Aorta (tissue), 5 donors: ENCODE results near the gene VWA5B1. TPM values are rescaled to one million over a fixed set of nuclear protein-coding genes. Genes with fewer than 3 reads are reported as not detected.

Experiments used
- ATAC-seq: fragments of 200-7000 bp; cut with Tn5 transposase; one replicate; pipeline ENCODE4 v1.9.1; 2022; ENCODE audit warnings: moderate library complexity; ENCODE audit not compliant: low FRiP score
- DNase-seq, 2 donors: peaks; one replicate each; pipeline ENCODE4 v3.0.0-alpha.2; 2020
- H3K27ac ChIP-seq, 2 donors: one replicate each; pipeline ENCODE4 v1.5.1; 2013; ENCODE audit warnings: low read length in 2 of 2, mild to moderate bottlenecking in 2 of 2, moderate library complexity in 2 of 2, control low read depth in 1 of 2, inconsistent platforms in 1 of 2, low read depth in 1 of 2
- H3K27me3 ChIP-seq, 2 donors: one replicate each; pipeline ENCODE4 v1.6.1; 2013; ENCODE audit warnings: control low read depth in 1 of 2, low read length in 1 of 2, mild to moderate bottlenecking in 1 of 2, moderate library complexity in 1 of 2; ENCODE audit not compliant: insufficient read depth in 2 of 2, control insufficient read depth in 1 of 2
- H3K36me3 ChIP-seq, 2 donors: one replicate each; pipeline ENCODE4 v1.6.1; 2013; ENCODE audit warnings: control low read depth in 1 of 2, low read length in 1 of 2, mild to moderate bottlenecking in 1 of 2; ENCODE audit not compliant: insufficient read depth in 2 of 2, control insufficient read depth in 1 of 2
- H3K4me1 ChIP-seq, 2 donors: one replicate each; pipeline ENCODE4 v1.6.1; 2013; ENCODE audit warnings: low read length in 2 of 2, control low read depth in 1 of 2, mild to moderate bottlenecking in 1 of 2, moderate library complexity in 1 of 2; ENCODE audit not compliant: insufficient read depth in 2 of 2, control insufficient read depth in 1 of 2
- H3K4me3 ChIP-seq, 2 donors: one replicate each; pipeline ENCODE4 v1.5.1; 2013; ENCODE audit warnings: low read length in 2 of 2, control low read depth in 1 of 2, mild to moderate bottlenecking in 1 of 2
- H3K9me3 ChIP-seq: one replicate; pipeline ENCODE4 v1.6.1; 2013; ENCODE audit warnings: mild to moderate bottlenecking, low read length; ENCODE audit not compliant: control insufficient read depth
- WGBS, 2 donors: extraction: QIAGEN DNeasy Blood & Tissue Kit; methylation state at CpG; one replicate each; pipeline ENCODE4 v1.1.7; 2013; 5-methylcytosine and 5-hydroxymethylcytosine counted together
- intact Hi-C, 2 donors: fragments of 100-400 bp; cut with DNase I; formaldehyde crosslinking; loops; one replicate each; pipeline versions ENCODE4 v1.14.2 to v1.15.0; 2022
- long read RNA-seq, 2 donors: library from polyadenylated mRNA; unstranded; transcript quantifications; one replicate each; pipeline ENCODE4 v2.0.0, GENCODE V29; 2020 to 2021
- polyA plus RNA-seq, 2 donors: library from polyadenylated mRNA; stranded (reverse); fragments of 200-250 nt; gene quantifications; one replicate each; pipeline ENCODE4 v1.2.3, GENCODE V29; 2013
- total RNA-seq, 2 donors: library from RNA; stranded (reverse); fragmentation: NEBNext Ultra II Directional; extraction: Animal tissue kit (Norgen Biotek cat#: 25700); gene quantifications; one replicate each; pipeline ENCODE4 v1.2.1, GENCODE V29; 2021
- donor health status: healthy with polysubstance abuse.
- donor health status: Bipolar disorder and iron deficiency.
- donor health status: DM: no; HTN: no; CAD: no.
- donor health status: DM: no; HTN: no; CAD: no.
- donor health status: DM: yes; HTN: yes; CAD: no.

The VWA5B1 gene, protein sequence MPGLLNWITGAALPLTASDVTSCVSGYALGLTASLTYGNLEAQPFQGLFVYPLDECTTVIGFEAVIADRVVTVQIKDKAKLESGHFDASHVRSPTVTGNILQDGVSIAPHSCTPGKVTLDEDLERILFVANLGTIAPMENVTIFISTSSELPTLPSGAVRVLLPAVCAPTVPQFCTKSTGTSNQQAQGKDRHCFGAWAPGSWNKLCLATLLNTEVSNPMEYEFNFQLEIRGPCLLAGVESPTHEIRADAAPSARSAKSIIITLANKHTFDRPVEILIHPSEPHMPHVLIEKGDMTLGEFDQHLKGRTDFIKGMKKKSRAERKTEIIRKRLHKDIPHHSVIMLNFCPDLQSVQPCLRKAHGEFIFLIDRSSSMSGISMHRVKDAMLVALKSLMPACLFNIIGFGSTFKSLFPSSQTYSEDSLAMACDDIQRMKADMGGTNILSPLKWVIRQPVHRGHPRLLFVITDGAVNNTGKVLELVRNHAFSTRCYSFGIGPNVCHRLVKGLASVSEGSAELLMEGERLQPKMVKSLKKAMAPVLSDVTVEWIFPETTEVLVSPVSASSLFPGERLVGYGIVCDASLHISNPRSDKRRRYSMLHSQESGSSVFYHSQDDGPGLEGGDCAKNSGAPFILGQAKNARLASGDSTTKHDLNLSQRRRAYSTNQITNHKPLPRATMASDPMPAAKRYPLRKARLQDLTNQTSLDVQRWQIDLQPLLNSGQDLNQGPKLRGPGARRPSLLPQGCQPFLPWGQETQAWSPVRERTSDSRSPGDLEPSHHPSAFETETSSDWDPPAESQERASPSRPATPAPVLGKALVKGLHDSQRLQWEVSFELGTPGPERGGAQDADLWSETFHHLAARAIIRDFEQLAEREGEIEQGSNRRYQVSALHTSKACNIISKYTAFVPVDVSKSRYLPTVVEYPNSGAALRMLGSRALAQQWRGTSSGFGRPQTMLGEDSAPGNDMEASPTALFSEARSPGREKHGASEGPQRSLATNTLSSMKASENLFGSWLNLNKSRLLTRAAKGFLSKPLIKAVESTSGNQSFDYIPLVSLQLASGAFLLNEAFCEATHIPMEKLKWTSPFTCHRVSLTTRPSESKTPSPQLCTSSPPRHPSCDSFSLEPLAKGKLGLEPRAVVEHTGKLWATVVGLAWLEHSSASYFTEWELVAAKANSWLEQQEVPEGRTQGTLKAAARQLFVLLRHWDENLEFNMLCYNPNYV
- total RNA-seq (not detected), polyA plus RNA-seq (not detected)
- long read RNA-seq, donor 1, result 0 reads
- long read RNA-seq, donor 2, result 0 reads

DNA sequence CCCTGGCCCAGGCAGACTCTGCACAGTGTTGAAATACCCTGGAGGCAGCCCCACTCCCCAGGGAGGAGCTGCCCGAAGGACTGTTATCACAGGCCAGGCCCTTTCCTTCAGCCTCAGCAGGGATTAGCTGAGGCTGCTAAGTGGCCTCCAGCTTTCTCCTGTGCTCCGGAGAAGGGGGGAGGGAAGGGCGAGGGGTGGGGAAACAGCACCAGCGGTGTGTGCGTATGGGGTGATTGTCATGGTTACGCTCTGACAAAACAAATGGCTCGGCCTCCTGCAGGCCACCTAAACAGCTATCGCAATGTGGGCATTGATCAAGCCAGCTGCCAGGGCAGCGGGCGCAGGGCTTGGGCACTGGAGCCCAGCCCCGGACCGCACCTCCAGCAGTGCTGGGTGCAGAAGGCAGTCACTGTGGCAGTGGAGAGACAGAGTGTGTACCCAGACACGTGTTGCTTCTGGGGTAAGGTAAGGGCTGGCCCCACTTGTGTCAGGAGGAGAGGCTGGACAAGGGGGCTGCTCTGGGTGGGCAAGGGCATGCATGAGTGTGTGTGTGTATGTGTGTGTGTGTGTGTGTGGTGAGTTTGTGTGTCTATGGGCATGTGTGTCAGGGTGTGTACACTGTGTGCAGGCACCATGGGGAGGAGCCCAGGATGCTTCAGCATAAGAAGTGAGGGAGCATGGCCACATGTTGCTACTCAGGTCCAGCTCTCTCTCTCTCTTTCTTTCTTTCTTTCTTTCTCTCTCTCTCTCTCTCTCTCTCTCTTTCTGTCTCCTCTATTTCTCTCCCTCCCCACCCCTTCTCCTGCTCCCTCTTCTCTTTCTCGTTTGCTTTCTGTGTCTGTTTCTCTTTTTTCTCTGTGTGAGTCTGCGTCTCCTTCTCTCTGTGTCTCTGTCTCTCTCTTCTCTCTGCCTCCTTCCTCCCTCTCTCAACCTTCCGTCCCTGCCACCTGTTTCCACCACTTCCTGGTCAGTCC lies at the start of gene VWA5B1:
Gene VWA5B1 (plus strand): TSS at position 252 of the 974 bp plus-strand sequence. CDS start 19,727 bp downstream, outside the sequence.
- Histone ChIP-seq H3K36me3 (no peaks in the 10 kb centered on the region), H3K27ac (no peak within 1 kb of the TSS), H3K9me3 (no peaks in the 10 kb centered on the region), H3K4me3 (no peak within 1 kb of the TSS), H3K4me1 (no peaks in the 10 kb centered on the region), H3K27me3 (no peaks in the 10 kb centered on the region)
- 7 to 9% methylated on average over 16 of the region's 16 CpGs for WGBS, 2 donors
- intact Hi-C loops, result no loop called here
- ATAC-seq (no peak), DNase-seq (no peak)

DNA sequence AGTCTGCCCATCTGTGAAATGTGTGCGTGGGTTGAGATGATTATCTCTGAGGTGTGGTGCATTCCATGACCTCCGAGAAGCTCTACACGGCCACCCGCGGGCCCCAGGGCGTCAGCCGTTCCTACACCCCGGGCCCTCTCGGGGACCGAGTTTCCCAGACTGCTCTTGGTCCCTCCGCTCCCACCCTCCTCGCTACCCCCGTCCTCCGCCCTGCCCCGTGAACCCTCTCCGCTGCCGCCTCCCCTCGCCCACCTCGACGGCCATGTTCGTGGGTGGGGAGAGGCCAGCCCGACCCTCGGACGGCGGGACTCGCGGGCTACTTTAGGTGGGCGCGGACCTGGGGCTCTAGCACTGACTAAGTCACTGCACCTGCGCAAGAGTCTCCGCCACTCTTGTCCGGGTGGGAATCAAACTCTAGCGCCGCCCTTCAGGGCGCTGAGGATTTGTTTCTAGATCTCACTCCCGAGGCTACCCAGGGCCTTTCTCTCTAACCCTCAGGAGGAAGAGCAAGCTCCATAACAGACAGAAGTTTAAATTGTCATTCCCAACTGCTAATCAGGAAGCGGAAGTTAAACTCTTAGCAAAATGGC lies 47.7 kb upstream of the VWA5B1 start:
- intact Hi-C loops, result no loop called here
- no peaks in the 10 kb centered on the region for H3K4me1 ChIP-seq
- H3K27ac ChIP-seq, result no peak overlapping the region
- H3K36me3 ChIP-seq, result no peaks in the 10 kb centered on the region
- WGBS, 2 donors, result 75 to 87% methylated on average over 37 of the region's 37 CpGs
- ATAC-seq (no peak), DNase-seq (no peak)
- no peak overlapping the region for H3K4me3 ChIP-seq
- no peaks in the 10 kb centered on the region for H3K27me3 ChIP-seq
- H3K9me3 ChIP-seq, result peaks cover 4% of the 10 kb centered on the region

DNA sequence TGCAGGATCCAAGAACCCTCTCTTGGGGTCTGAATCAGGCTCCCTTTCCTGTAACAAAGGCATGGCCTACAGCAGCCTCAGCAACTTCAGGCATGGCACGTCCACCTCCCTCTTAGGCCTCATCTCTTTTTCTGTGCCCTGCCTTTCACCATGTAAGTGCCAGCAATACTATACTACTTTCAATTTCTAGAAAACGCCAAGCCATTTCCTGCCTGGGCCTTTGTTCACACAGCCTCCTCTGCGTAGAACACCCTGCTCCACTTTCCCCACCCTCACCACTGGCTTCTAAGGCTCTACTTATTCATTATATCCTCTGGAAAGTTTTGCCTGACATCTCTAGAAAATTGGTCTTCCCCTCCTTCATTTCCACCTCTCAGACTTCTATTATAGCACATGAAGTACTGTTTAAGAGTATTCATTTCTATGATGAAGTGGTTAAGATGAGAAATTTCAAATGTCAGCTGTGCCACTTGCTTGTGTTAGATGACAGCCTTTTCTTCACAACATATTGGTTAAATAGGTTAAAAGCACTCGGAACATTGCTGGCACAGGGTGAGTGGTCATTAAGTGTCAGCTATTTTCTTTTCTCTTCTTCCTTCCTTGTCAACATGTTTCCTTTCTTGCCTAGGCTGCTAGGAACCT lies 41.6 kb upstream of the VWA5B1 start:
- Histone ChIP-seq H3K36me3 (no peaks in the 10 kb centered on the region), H3K27ac (no peak overlapping the region), H3K4me3 (no peak overlapping the region), H3K9me3 (peaks cover 6% of the 10 kb centered on the region), H3K4me1 (no peaks in the 10 kb centered on the region), H3K27me3 (no peaks in the 10 kb centered on the region)
- intact Hi-C loops, result no loop called here
- DNase-seq (no peak), ATAC-seq (no peak)
- WGBS, 2 donors, result 65 to 69% methylated on average over 4 of the region's 4 CpGs

DNA sequence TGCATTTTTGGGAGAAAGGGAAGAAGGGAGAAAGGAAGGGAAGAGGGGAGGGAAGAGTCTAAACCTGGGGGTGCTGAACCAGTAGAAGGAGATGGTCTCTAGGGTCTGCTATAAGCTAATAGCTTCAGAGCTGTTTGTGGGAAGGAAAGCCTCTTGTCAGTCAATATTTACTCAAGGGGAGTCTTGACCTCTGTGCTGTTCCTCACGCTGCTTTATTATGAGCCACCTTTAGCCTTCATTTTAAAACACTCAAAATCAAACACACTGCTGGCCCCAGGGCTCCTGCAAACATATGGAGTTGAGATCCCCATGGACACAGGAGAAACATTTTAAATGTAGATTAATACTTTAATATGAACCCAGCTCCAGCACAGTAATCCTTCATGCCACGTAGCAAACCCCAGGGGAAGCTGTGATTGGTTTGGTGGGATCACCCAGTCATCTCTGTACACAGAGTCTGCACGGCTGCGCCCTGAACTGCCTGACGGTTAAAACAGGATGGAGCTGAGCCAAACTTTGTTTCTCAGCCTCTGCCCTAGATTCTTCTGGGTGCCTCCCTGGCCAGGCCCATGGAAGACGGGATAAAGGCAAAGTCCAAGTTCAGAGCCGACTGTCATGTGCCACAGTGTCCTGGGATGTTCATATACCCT lies 40.2 kb upstream of the VWA5B1 start:
- 15 to 21% methylated on average over 7 of the region's 7 CpGs for WGBS, 2 donors
- no peak for DNase-seq
- Histone ChIP-seq H3K27me3 (no peaks in the 10 kb centered on the region), H3K4me3 (no peak overlapping the region), H3K4me1 (no peaks in the 10 kb centered on the region), H3K36me3 (no peaks in the 10 kb centered on the region), H3K9me3 (peaks cover 4% of the 10 kb centered on the region), H3K27ac (no peak overlapping the region)
- ATAC-seq, result no peak
- intact Hi-C loops, result no loop called here

DNA sequence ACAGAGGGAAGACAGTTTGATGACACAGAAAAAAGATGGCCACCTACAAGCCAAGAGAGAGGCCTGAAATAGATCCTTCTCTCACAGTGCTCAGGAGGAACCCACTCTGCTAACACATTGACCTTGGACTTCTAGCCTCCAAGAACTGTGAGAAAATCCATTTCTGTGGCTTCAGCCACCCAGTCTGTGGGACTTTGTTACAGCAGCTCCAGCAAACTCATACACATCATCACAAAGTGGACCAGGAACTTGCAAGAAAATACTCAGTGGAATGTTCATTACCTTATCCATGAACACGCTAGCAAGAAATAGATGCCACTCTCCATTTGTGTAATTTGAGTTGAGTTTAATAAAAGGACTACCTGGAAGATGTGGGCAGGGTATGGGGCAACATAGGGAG lies 38.1 kb upstream of the VWA5B1 start:
- Histone ChIP-seq H3K36me3 (no peaks in the 10 kb centered on the region), H3K4me1 (no peaks in the 10 kb centered on the region), H3K27me3 (no peaks in the 10 kb centered on the region), H3K4me3 (no peak overlapping the region), H3K9me3 (peaks cover 7% of the 10 kb centered on the region), H3K27ac (no peak overlapping the region)
- intact Hi-C loops, result no loop called here
- 91 to 96% methylated on average over 1 of the region's 1 CpG for WGBS, 2 donors
- DNase-seq, result no peak
- ATAC-seq, result no peak

DNA sequence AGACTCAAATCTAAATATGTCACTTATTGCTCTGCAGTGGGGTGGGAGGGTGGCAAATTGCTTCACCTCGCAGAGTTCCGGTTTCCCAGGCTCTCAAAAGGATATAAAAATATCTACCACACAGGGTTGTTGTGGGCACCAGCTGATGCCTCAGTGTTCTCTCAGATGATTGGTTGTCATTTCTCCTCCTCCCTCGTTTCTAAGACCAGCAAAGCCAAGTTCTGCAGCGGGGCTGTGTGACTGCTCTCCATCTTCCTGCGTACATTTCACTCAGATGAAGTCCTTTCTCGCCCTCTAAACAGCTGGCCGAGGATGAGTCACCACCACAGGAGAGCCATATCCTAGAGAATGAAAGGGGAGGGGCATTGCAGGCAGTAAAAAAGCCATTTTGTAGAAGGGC lies 35.0 kb upstream of the VWA5B1 start:
- Histone ChIP-seq H3K27me3 (no peaks in the 10 kb centered on the region), H3K9me3 (peaks cover 7% of the 10 kb centered on the region), H3K4me1 (no peaks in the 10 kb centered on the region), H3K36me3 (no peaks in the 10 kb centered on the region), H3K4me3 (no peak overlapping the region), H3K27ac (no peak overlapping the region)
- WGBS, 2 donors, result 40 to 52% methylated on average over 7 of the region's 7 CpGs
- intact Hi-C loops, result no loop called here
- ATAC-seq (no peak), DNase-seq (no peak)

DNA sequence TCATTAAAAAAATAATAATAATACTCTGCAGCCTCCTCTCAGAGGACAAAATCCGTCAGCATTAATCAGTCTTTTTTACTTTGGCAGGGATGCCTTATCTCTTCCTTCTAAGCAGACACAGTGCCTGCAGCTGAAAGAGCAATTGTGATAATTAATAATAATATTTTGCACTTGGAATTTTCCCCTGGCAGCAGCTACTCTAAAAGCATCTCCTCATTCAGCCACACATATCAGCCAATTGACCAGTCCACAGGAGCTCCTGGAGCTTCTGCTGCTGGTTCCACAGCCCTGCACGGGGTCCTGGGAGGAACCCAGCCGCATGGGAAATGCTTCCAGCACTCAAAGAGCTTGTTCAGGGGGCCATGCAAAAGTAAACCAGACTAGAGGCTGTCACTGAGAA lies 31.0 kb upstream of the VWA5B1 start:
- WGBS, 2 donors, result 47% methylated on average over 3 of the region's 3 CpGs
- DNase-seq, result no peak

More for the DNA sequence above, 31.0 kb upstream of the VWA5B1 start:
- H3K9me3 ChIP-seq, result peaks cover 5% of the 10 kb centered on the region
- no peak overlapping the region for H3K27ac ChIP-seq
- H3K4me1 ChIP-seq, result no peaks in the 10 kb centered on the region
- no peaks in the 10 kb centered on the region for H3K27me3 ChIP-seq
- ATAC-seq, result no peak
- H3K36me3 ChIP-seq, result no peaks in the 10 kb centered on the region
- intact Hi-C loops, result no loop called here
- no peak overlapping the region for H3K4me3 ChIP-seq
